ENCODE measurements around the gene CFAP299. TPM values are rescaled to one million over a fixed set of nuclear protein-coding genes. Genes with fewer than 3 reads are reported as not detected.

CFAP299 gene
- total RNA-seq: 2.9 and 3.5 TPM in 2 replicates

GRCh38 chr4:80335554-80336358 lies at the start of gene CFAP299:
Gene CFAP299 (plus strand): TSS chr4:80335730.

Other genes with a start within 250 kb of the CFAP299 start
- gene PRDM8, start 138.2 kb upstream of the CFAP299 start, total RNA-seq: 4.9 and 6.8 TPM in 2 replicates
- 21.3 and 31.5 TPM in 2 replicates for gene FGF5, start 69.1 kb upstream of the CFAP299 start, total RNA-seq

Measured in smooth muscle cell of the pulmonary artery (primary cell).